HG03045 (cell line): ENCODE data around the gene GJB5.

ENCODE experiments used
- ATAC-seq: cut with Tn5 transposase; IDR thresholded peaks from one replicate; pipeline ENCODE4 v1.9.1; 2021; ENCODE audit warnings: mild to moderate bottlenecking, moderate library complexity; ENCODE audit not compliant: unreplicated experiment

Gene GJB5

GRCh38 chr1:34744851-34745250 lies 10.0 kb upstream of the GJB5 start:
- ATAC-seq: no peak

DNA sequence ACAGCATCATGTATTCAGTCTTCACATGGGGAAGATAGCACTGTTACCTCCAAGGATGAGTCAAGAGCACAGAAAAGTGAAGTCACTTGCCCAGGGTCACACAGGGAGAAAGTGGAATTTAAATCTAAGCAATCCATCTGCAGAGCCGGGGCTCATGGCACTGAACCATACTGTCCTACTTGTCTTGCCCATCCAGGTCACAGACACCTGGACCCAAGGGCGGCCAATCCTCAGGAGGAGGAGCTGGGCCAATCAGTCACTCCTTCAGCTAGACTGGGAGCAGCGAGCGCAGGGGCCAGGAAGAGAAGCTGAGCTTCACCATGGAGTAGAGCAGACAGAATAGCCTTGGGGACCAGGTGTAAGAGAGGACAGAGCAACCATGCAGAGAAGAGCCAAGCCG lies 9.2 kb upstream of the GJB5 start:
- no peak for ATAC-seq

- ATAC-seq: no peak
These were observed 8.7 kb upstream of the GJB5 start for GRCh38 chr1:34746101-34746500.

DNA sequence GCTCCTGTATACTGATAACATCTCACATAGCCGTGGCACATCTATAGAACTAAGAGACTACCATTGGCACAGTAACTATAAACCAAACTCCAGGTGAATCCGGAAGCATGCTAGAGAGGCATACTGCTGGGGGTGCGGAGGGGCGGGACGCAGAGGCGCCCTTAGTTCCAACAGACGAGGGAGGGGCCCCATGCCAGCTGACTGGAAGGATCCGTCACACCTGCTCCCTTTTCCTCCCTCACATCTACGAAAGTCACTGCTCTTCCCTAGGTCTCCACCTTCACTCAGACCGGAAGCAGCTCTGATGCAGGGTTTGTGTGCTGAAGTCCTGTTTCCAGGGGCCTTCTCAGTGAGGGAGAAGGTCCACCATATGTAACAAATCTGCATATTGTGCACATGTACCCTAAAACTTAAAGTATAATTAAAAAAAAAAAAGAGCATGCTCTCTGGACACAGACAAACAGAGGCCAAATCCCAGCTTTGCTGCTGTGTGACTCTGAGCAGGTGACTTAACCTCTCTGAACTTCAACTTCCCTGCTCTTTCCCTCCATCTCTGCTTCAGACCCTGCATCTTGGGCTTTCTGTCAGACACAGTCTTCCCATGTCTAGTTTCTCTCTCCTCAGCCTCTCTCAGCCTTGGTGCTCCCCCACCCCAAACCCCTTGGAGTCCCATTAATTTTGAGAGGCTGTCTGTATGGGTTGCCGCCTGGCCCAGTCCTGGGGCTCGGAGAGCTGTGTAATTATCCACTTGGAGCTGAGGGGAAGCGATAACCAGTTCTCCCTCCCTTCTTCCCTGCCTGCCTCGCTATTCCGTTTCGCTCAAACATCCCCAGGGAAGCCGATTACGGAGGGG lies 7.8 kb upstream of the GJB5 start:
- ATAC-seq: no peak

GRCh38 chr1:34747638-34747941 lies 7.3 kb upstream of the GJB5 start:
- ATAC-seq: no peak

DNA sequence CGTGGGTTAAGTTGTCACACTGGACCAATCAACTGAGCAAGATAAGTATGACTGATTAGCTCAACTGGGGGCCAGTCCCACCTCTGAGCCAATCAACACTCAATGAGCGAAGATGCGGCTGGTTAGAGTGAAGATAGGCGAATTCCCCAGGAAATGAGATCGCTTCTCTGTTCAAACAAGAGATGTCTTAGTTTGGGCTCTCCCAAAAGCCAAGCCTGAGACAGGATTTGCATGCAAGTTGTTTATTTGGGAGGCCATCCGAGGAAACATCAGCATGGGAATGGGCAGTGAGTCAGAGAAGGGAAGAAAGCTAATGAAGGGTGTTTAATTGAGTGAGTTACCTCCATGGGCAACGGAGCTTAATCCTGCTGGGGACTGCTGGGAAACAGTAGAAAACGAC lies 4.9 kb upstream of the GJB5 start:
- no peak for ATAC-seq

- ATAC-seq: no peak
These were observed 4.2 kb upstream of the GJB5 start for GRCh38 chr1:34750610-34751009.

- no peak for ATAC-seq
These were observed 1.7 kb upstream of the GJB5 start for GRCh38 chr1:34753163-34753562.

DNA sequence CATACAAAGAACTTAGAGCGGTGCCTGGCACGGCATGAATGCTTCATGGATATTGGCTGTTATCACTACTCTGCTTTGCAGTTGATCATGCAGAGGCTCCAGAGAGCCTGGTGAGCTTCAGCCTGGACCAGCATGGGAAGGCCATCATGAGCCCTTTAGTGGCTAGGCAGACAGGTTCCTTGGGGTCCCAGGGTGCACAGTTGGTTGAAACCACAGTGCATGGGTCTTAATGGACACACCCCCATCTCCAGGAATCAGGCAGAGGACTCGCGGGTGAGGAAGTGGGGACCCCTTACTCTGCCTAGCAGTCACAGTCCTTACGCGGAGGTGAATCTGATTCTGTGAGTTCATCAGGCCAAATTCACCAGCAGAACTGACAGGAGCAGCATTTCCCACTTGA lies 1.1 kb downstream of the GJB5 start:
- no peak for ATAC-seq

- no peak for ATAC-seq
These were observed 2.5 kb downstream of the GJB5 start for GRCh38 chr1:34757386-34757785.

DNA sequence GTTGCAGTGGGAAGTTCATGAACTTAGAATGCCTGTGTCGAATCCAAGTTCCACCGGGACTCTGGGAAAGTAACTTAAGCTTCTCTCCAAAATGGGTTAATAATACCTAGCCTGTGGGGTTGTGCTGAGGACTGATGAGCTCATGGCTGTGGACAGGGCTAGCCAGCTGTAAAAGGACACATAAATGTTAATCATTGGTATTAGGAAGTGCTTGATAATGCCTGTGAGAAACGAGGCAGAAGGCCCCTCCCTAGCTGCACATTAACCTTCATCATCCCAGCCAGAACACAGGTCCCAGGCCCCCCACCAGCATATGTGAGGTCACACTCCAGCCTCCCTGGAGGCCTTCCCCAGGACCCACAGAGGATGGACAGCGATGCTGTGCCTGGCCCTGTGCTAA lies 3.9 kb downstream of the GJB5 start:
- no peak for ATAC-seq

DNA sequence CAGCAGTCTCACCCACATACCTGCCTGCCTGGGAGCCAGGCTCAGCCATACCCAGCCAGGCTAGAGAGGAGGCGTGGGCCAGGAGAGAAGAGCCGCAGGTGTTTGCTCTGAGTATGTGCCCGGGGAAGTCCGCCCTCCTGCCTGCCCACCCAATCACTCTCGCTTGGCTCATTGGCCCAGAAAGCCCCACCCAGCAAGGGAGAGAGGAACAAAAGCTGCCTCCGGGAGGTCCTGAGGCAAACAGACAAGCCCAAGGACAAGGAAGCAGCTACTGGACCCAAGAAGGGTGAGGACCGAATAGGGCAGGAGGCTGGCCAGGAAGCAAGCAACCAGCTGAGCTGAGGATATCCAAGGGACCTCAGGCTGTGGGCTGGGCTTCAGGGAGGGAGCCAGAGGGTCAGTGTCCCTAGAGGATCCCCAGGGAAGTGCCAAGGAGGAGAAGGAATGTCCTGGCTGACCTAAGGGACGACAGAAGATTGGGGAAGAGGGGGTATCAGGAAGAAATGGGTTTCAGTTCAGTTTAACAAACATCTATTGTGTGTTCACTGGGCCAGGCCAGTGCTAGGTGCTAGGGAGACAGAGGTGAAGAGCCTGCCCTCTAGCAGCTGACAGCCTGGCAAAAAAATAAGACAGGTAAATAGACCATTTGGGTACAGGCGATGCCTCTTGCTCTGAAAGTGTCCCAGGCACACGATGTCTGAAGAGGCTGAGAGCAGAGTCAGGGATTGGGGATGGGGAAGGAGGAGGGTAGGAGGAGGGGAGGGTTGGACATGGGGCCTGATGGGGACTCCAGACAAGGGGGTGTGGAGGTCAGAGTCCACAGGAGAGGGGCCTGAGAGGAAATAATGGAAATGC lies 4.9 kb downstream of the GJB5 start, which contains the start of gene GJB4:
TSS of gene GJB4 (plus strand) at position 238 of the 855 bp plus-strand sequence. CDS start 1,515 bp downstream, outside the sequence.
- no peak for ATAC-seq

- no peak for ATAC-seq
These were observed 6.4 kb downstream of the GJB5 start for GRCh38 chr1:34761176-34761761.

- ATAC-seq: no peak
These were observed 7.0 kb downstream of the GJB5 start for GRCh38 chr1:34761776-34762307.

GRCh38 chr1:34762474-34763141 lies 7.8 kb downstream of the GJB5 start:
- no peak for ATAC-seq

- ATAC-seq: no peak
These were observed 8.4 kb downstream of the GJB5 start for GRCh38 chr1:34763142-34763781.

- ATAC-seq: no peak
These were observed 14.0 kb downstream of the GJB5 start for GRCh38 chr1:34768856-34769255.

- ATAC-seq: no peak
These were observed 16.2 kb downstream of the GJB5 start for GRCh38 chr1:34770891-34771504.

DNA sequence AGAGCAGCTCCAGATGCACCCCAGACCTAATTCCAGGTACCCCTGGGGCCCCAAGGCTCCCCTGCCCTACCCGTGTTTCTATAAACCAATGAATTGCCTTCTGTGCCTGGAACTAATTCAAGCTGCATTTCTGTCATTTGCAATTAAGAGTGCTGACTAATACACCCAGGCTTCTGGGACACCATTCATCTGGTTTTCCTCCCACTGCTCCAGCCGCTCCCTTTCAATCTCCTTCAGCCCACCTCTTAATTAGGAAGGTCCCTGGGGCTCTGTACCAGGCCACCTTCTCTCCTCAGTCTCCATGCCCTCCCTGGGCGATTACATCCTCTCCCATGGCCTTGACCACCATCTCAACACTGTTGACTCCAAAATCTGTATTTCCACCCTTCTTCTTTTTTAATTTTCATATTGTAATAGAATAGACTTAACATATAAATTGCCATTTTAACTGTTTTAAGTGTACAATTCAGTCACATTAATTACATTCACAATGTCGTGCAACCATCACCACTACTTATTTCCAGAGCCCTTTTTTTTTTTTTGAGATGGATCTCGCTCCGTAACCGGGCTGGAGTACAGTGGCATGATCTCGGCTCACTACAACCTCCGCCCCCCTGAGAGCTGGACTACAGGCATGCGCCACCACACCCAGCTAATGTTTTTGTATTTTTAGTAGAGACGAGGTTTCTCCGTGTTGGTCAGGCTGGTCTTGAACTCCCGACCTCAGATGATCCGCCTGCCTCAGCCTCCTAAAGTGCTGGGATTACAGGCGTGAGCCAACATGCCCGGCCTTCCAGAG lies 16.9 kb downstream of the GJB5 start:
- no peak for ATAC-seq
